ENCODE data around the gene KRTAP6-3. TPM values are rescaled to one million over a fixed set of nuclear protein-coding genes. Genes with fewer than 3 reads are reported as not detected.

Gene KRTAP6-3
- total RNA-seq, 1 donor from 2014 or later: not detected

DNA sequence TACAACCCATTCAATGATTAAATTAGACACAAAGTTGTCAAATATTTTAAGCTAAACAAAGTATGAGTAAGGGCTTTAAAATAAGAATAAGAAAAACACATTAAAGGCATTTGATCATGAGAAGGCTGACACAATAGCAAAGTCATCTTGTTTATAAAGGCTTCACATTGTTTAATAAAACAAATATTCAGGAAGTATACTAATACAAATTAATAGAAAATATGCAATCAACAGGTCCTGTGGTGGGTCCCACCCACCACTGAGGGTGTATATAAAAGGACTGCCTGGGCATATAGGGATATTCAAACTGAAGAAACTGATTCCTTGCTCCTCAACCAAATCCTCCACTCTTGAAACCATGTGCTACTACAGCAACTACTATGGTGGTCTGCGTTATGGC is 42.7 kb downstream of the KRTAP6-3 start, which contains the start of gene KRTAP20-2:
TSS of gene KRTAP20-2 (plus strand) at position 301 of the 400 bp plus-strand sequence. CDS start at position 359, 58 bp downstream.
- Mint-ChIP-seq H3K4me3 (ENCODE audit: low read depth) (no peak within 1 kb of the TSS), H3K27ac (no peak within 1 kb of the TSS), H3K36me3 (ENCODE audit: low read depth) (no peaks in the 10 kb centered on the region), H3K27me3 (ENCODE audit: low read depth) (no peaks in the 10 kb centered on the region), H3K9me3 (no peaks in the 10 kb centered on the region), H3K4me1 (ENCODE audit: low read depth) (no peaks in the 10 kb centered on the region)
- no peak for DNase-seq (ENCODE audit: low spot score)
- intact Hi-C loops (cut with micrococcal nuclease): no loop called here

GRCh38 chr21:30638686-30639085 is 46.4 kb downstream of the KRTAP6-3 start:
- Mint-ChIP-seq H3K9me3 (peaks cover 4% of the 10 kb centered on the region), H3K27ac (no peak overlapping the region), H3K36me3 (ENCODE audit: low read depth) (no peaks in the 10 kb centered on the region), H3K4me3 (ENCODE audit: low read depth) (no peak overlapping the region), H3K4me1 (ENCODE audit: low read depth) (no peaks in the 10 kb centered on the region), H3K27me3 (ENCODE audit: low read depth) (no peaks in the 10 kb centered on the region)
- DNase-seq (ENCODE audit: low spot score): no peak
- intact Hi-C loops (cut with micrococcal nuclease): no loop called here

DNA sequence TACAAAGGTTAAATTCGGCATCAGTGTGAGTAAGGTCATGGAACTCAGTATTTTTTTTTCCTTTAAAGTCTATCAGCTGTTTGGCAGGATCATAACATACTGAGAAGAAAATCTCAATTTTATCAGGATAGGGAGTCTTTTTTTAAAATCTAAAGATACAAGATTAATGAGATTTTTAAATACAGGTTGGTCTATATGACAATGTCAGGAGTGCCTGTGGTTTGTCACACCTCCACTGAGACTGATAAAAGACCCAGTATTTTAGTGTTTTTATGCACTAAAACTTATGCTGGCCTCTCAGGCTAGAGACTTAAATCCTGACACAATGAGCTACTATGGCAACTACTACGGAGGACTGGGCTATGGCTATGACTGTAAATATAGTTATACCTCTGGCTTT is 50.3 kb downstream of the KRTAP6-3 start, which contains the start of gene KRTAP20-3:
TSS of gene KRTAP20-3 (plus strand) at position 301 of the 400 bp plus-strand sequence.
- no peaks in the 10 kb centered on the region for H3K4me1 Mint-ChIP-seq (ENCODE audit: low read depth)
- peaks cover 14% of the 10 kb centered on the region for H3K9me3 Mint-ChIP-seq
- H3K27ac Mint-ChIP-seq: no peak within 1 kb of the TSS
- intact Hi-C loops (cut with micrococcal nuclease): no loop called here
- no peaks in the 10 kb centered on the region for H3K27me3 Mint-ChIP-seq (ENCODE audit: low read depth)
- DNase-seq (ENCODE audit: low spot score): no peak
- H3K4me3 Mint-ChIP-seq (ENCODE audit: low read depth): no peak within 1 kb of the TSS
- no peaks in the 10 kb centered on the region for H3K36me3 Mint-ChIP-seq (ENCODE audit: low read depth)

Other genes with a start within 250 kb of the KRTAP6-3 start
- gene KRTAP23-1, start 243.8 kb upstream of the KRTAP6-3 start, total RNA-seq: not detected in 2 replicates
- not detected in 2 replicates for gene KRTAP13-2, start 220.2 kb upstream of the KRTAP6-3 start, total RNA-seq
- gene KRTAP13-1, start 196.4 kb upstream of the KRTAP6-3 start, total RNA-seq: not detected in 2 replicates
- gene KRTAP13-3, start 166.5 kb upstream of the KRTAP6-3 start, total RNA-seq: not detected in 2 replicates
- not detected in 2 replicates for gene KRTAP13-4, start 162.2 kb upstream of the KRTAP6-3 start, total RNA-seq
- not detected in 2 replicates for gene KRTAP15-1, start 152.2 kb upstream of the KRTAP6-3 start, total RNA-seq
- not detected in 2 replicates for gene KRTAP19-1, start 112.1 kb upstream of the KRTAP6-3 start, total RNA-seq
- not detected in 2 replicates for gene KRTAP19-2, start 105.0 kb upstream of the KRTAP6-3 start, total RNA-seq
- not detected in 2 replicates for gene KRTAP19-3, start 100.4 kb upstream of the KRTAP6-3 start, total RNA-seq
- not detected in 2 replicates for gene KRTAP19-4, start 95.3 kb upstream of the KRTAP6-3 start, total RNA-seq
- not detected in 2 replicates for gene KRTAP19-5, start 90.3 kb upstream of the KRTAP6-3 start, total RNA-seq
- not detected in 2 replicates for gene KRTAP19-6, start 50.6 kb upstream of the KRTAP6-3 start, total RNA-seq
- not detected in 2 replicates for gene KRTAP19-7, start 31.1 kb upstream of the KRTAP6-3 start, total RNA-seq
- gene KRTAP22-2, start 2.0 kb upstream of the KRTAP6-3 start, total RNA-seq: not detected in 2 replicates
- gene KRTAP6-2, start 6.5 kb downstream of the KRTAP6-3 start, total RNA-seq: not detected in 2 replicates
- not detected in 2 replicates for gene KRTAP22-1, start 8.6 kb downstream of the KRTAP6-3 start, total RNA-seq
- not detected in 2 replicates for gene KRTAP6-1, start 21.5 kb downstream of the KRTAP6-3 start, total RNA-seq
- not detected in 2 replicates for gene KRTAP20-1, start 24.0 kb downstream of the KRTAP6-3 start, total RNA-seq
- gene KRTAP20-4, start 28.2 kb downstream of the KRTAP6-3 start, total RNA-seq: not detected in 2 replicates
- not detected in 2 replicates for gene KRTAP20-2, start 42.8 kb downstream of the KRTAP6-3 start, total RNA-seq
- gene KRTAP20-3, start 50.4 kb downstream of the KRTAP6-3 start, total RNA-seq: not detected in 2 replicates
- not detected in 2 replicates for gene KRTAP21-3, start 126.3 kb downstream of the KRTAP6-3 start, total RNA-seq
- not detected in 2 replicates for gene KRTAP21-2, start 154.8 kb downstream of the KRTAP6-3 start, total RNA-seq
- gene KRTAP21-1, start 163.0 kb downstream of the KRTAP6-3 start, total RNA-seq: not detected in 2 replicates
- not detected in 2 replicates for gene KRTAP8-1, start 220.8 kb downstream of the KRTAP6-3 start, total RNA-seq
- not detected in 2 replicates for gene KRTAP7-1, start 237.3 kb downstream of the KRTAP6-3 start, total RNA-seq

Measured in activated T-helper 2 cell treated with anti-CD3 and anti-CD28 coated beads, Interferon-gamma antibody, Interleukin-2, Interleukin-4, amounts not matched to agents 10 μg/mL and 5 μg/mL and 100 μg/mL, durations not matched to agents 14 hours and 24 hours and 36 hours (primary cell).